ENCODE data around the gene RNF208. TPM values are rescaled to one million over a fixed set of nuclear protein-coding genes. Genes with fewer than 3 reads are reported as not detected.

Gene RNF208
- total and polyA plus RNA-seq, 2 donors (not counting 3 experiments of a cell fraction or from before 2014, with no cell fraction given), result 1.3 to 4.8 TPM

GRCh38 chr9:137256856-137257255 lies 34.8 kb upstream of the RNF208 start:
- H3K9me3 ChIP-seq (replicated peaks; ENCODE audit: control insufficient read depth, insufficient read depth, low read length), result no peaks in the 10 kb centered on the region
- H3K36me3 ChIP-seq (ENCODE audit: control insufficient read depth in 2 of 2, extremely low read depth in 1 of 2, insufficient read depth in 2 of 2, low read length in 2 of 2), result peaks cover 2 to 5% of the 10 kb centered on the region in 2 experiments
- dilution Hi-C loops (cut with MboI; ENCODE audit: extremely low pct_ligation_motif_present, low sequenced_read_pairs) (no loop called here), intact Hi-C loops (cut with micrococcal nuclease) (no loop called here)
- TF ChIP-seq EZH2 (IDR thresholded peaks at IDR 0.05; ENCODE audit: borderline replicate concordance, low read depth, low read length, severe bottlenecking), result no peak
- H3K27me3 ChIP-seq (ENCODE audit: control insufficient read depth in 2 of 2, insufficient read depth in 2 of 2, low read length in 2 of 2), result no peaks in the 10 kb centered on the region
- ChIA-PET POLR2A (interaction anchor here (1.8 kb wide), 1 partner anchor 16 kb away, joined by 14 read pairs; the partner anchor contains the start of gene TUBB4B), CTCF (interaction anchor here (0.9 to 4.4 kb wide), 3 partner anchors 20 to 166 kb away, joined by 3 to 31 read pairs (median 4); partner anchors contain the start of genes EXD3, NOXA1 and TOR4A)
- no peak overlapping the region for H3K27ac ChIP-seq (ENCODE audit: insufficient read depth, low read depth, low read length)
- no TSS peak for BruUV-seq (replicated peaks)
- FAIRE-seq (no peak), DNase-seq (ENCODE audit: low read depth, low spot score) (no peak)
- peaks cover 14% of the 10 kb centered on the region for H3K4me1 ChIP-seq (ENCODE audit: control insufficient read depth, extremely low read depth, insufficient read depth, low read length)
- peak overlapping the region; percentile 71 for H3K4me2 ChIP-seq (ENCODE audit: insufficient read depth, low read length)
- no peak overlapping the region for H3K9ac ChIP-seq (replicated peaks; ENCODE audit: extremely low read depth, insufficient read depth, low read length)
- peaks cover 18% of the 10 kb centered on the region for H3K79me2 ChIP-seq (ENCODE audit: control insufficient read depth, insufficient read depth, low read length)
- no peak overlapping the region for H3K4me3 ChIP-seq (replicated peaks in 1 of 3; ENCODE audit: insufficient read depth in 1 of 3, low read depth in 1 of 3, low read length in 3 of 3)
- H2AFZ ChIP-seq (ENCODE audit: low read depth, low read length), result no peak overlapping the region
- no peaks in the 10 kb centered on the region for H4K20me1 ChIP-seq (replicated peaks; ENCODE audit: control insufficient read depth, extremely low read depth, insufficient read depth, low read length)
- H3K9me1 ChIP-seq (replicated peaks; ENCODE audit: control insufficient read depth, extremely low read depth, insufficient read depth, low read length), result no peaks in the 10 kb centered on the region

- no peak overlapping the region for H2AFZ ChIP-seq (ENCODE audit: low read depth, low read length)
- TF ChIP-seq EZH2 (IDR thresholded peaks at IDR 0.05; ENCODE audit: borderline replicate concordance, low read depth, low read length, severe bottlenecking) (no peak), POLR2A (IDR thresholded peaks at IDR 0.05; ENCODE audit: low read depth, low read length) (no peak), JUN (IDR thresholded peaks at IDR 0.05; ENCODE audit: borderline replicate concordance, insufficient read depth, insufficient read length, low read depth) (no peak), GATA2 (IDR thresholded peaks at IDR 0.05; ENCODE audit: insufficient read depth, insufficient read length, low read depth, low read length) (no peak)
- TF ChIP-seq, protein P1, sequence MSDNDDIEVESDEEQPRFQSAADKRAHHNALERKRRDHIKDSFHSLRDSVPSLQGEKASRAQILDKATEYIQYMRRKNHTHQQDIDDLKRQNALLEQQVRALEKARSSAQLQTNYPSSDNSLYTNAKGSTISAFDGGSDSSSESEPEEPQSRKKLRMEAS (IDR thresholded peaks at IDR 0.05; ENCODE audit: insufficient read depth, insufficient read length), result no peak
- FAIRE-seq (no peak), DNase-seq (ENCODE audit: low read depth, low spot score) (no peak)
- H3K79me2 ChIP-seq (ENCODE audit: control insufficient read depth, insufficient read depth, low read length), result peaks cover 18% of the 10 kb centered on the region
- no peaks in the 10 kb centered on the region for H3K27me3 ChIP-seq (ENCODE audit: control insufficient read depth in 2 of 2, insufficient read depth in 2 of 2, low read length in 2 of 2)
- BruUV-seq (replicated peaks), result no TSS peak
- H3K9me3 ChIP-seq (replicated peaks; ENCODE audit: control insufficient read depth, insufficient read depth, low read length), result no peaks in the 10 kb centered on the region
- ChIA-PET POLR2A (interaction anchor here (1.0 to 1.8 kb wide), 2 partner anchors 14 to 16 kb away, joined by 3 to 14 read pairs; partner anchors contain the start of gene TUBB4B), CTCF (interaction anchor here (0.9 to 4.4 kb wide), 3 partner anchors 19 to 167 kb away, joined by 3 to 31 read pairs (median 4); partner anchors contain the start of genes EXD3, NOXA1 and TOR4A)
- H3K36me3 ChIP-seq (ENCODE audit: control insufficient read depth in 2 of 2, extremely low read depth in 1 of 2, insufficient read depth in 2 of 2, low read length in 2 of 2), result peaks cover 2 to 5% of the 10 kb centered on the region in 2 experiments
- intact Hi-C loops (cut with micrococcal nuclease) (no loop called here), dilution Hi-C loops (cut with MboI; ENCODE audit: extremely low pct_ligation_motif_present, low sequenced_read_pairs) (no loop called here)
- no peak overlapping the region for H3K27ac ChIP-seq (ENCODE audit: insufficient read depth, low read depth, low read length)
- H3K4me1 ChIP-seq (ENCODE audit: control insufficient read depth, extremely low read depth, insufficient read depth, low read length), result peaks cover 14% of the 10 kb centered on the region
- H3K9me1 ChIP-seq (replicated peaks; ENCODE audit: control insufficient read depth, extremely low read depth, insufficient read depth, low read length), result no peaks in the 10 kb centered on the region
- H3K9ac ChIP-seq (replicated peaks; ENCODE audit: extremely low read depth, insufficient read depth, low read length), result no peak overlapping the region
- H4K20me1 ChIP-seq (replicated peaks; ENCODE audit: control insufficient read depth, extremely low read depth, insufficient read depth, low read length), result no peaks in the 10 kb centered on the region
- peak overlapping the region; percentile 71 for H3K4me2 ChIP-seq (ENCODE audit: insufficient read depth, low read length)
- H3K4me3 ChIP-seq (replicated peaks in 1 of 3; ENCODE audit: insufficient read depth in 1 of 3, low read depth in 1 of 3, low read length in 3 of 3), result peak overlapping the region in 2 of 3 experiments; percentile 41 to 94
Observed at GRCh38 chr9:137256362-137256761, 34.3 kb upstream of the RNF208 start.

Measured in endothelial cell of umbilical vein (primary cell).